GM12878 (cell line): ENCODE results near the gene TUBB1. TPM values are rescaled to one million over a fixed set of nuclear protein-coding genes. Genes with fewer than 3 reads are reported as not detected.

Source experiments
- ATAC-seq: fragments of 200-7000 bp; cut with Tn5 transposase; 3 replicates; pipeline ENCODE4 v1.9.1; 2020; ENCODE audit warnings: mild to moderate bottlenecking, moderate library complexity
- BruUV-seq: library from RNA; stranded (reverse); fragments of 400-500 nt; replicated peaks from 2 replicates; lab custom pipeline; 2021; lab: Mats Ljungman, UMichigan
- CTCF ChIA-PET: fragments of 300-600 bp; sonication (Branson Sonifier 250); formaldehyde crosslinking; extraction: SDS; loops from one replicate; lab custom pipeline; 2021; ENCODE audit warnings: inconsistent platforms; lab: Yijun Ruan, JAX
- POLR2A ChIA-PET: fragments of 350-600 bp; formaldehyde crosslinking; extraction: SDS; loops from one replicate; lab custom pipeline; 2021; ENCODE audit warnings: inconsistent platforms; lab: Charles Lee
- RAD21 ChIA-PET: fragments of 300-600 bp; sonication (Branson Sonifier 250); formaldehyde crosslinking; loops from one replicate; lab custom pipeline; 2023; ENCODE audit warnings: antibody characterized with exemption; ENCODE audit not compliant: unreplicated experiment; lab: Charles Lee
- SMC1A ChIA-PET: fragments of 300-600 bp; sonication (Branson Sonifier 250); formaldehyde crosslinking; loops from one replicate; lab custom pipeline; 2023; ENCODE audit not compliant: unreplicated experiment, uncharacterized antibody; lab: Charles Lee
- DNase-seq: peaks from one replicate; pipeline ENCODE4 v3.0.0-alpha.2; 2011; ENCODE audit warnings: low read depth, low spot score
- FAIRE-seq: peaks from 3 replicates; lab custom pipeline; 2011; peaks lifted over from hg19 to GRCh38; lab: Jason Lieb, UNC
- H2AFZ ChIP-seq: 2 replicates; pipeline ENCODE4 v1.6.0; 2011; ENCODE audit warnings: low read depth, low read length, control low read depth; ENCODE audit not compliant: control insufficient read depth
- H3K27ac ChIP-seq: 2 replicates; pipeline ENCODE4 v1.5.1; 2011; ENCODE audit warnings: control low read depth; ENCODE audit not compliant: control insufficient read depth, insufficient read depth
- H3K27me3 ChIP-seq, 2 experiments: replicated peaks in 1 of 2; 2 replicates each; pipeline versions ENCODE4 v1.6.0 to v1.6.1; 2011; ENCODE audit warnings: low read length in 1 of 2; ENCODE audit not compliant: control insufficient read depth in 2 of 2, insufficient read depth in 2 of 2
- H3K36me3 ChIP-seq, 2 experiments: 2 replicates each; pipeline ENCODE4 v1.5.1; 2011; ENCODE audit warnings: low read length in 1 of 2; ENCODE audit not compliant: control insufficient read depth in 2 of 2, insufficient read depth in 2 of 2
- H3K4me1 ChIP-seq: 2 replicates; pipeline ENCODE4 v1.6.1; 2011; ENCODE audit warnings: mild to moderate bottlenecking, low read length, moderate library complexity, mixed read lengths; ENCODE audit not compliant: control insufficient read depth, insufficient read depth
- H3K4me2 ChIP-seq: 2 replicates; pipeline ENCODE4 v1.6.0; 2011; ENCODE audit warnings: control low read depth; ENCODE audit not compliant: control insufficient read depth, insufficient read depth
- H3K4me3 ChIP-seq: fragments of 200-600 bp; sonication (generic); 2 replicates; pipeline ENCODE4 v1.5.1; 2016
- H3K79me2 ChIP-seq: 2 replicates; pipeline ENCODE4 v1.6.0; 2011; ENCODE audit warnings: low read length; ENCODE audit not compliant: control insufficient read depth, insufficient read depth
- H3K9ac ChIP-seq: 2 replicates; pipeline ENCODE4 v1.8.0; 2011; ENCODE audit warnings: low read length, control low read depth, mixed read lengths; ENCODE audit not compliant: control insufficient read depth, insufficient read depth
- H3K9me3 ChIP-seq: replicated peaks from 3 replicates; pipeline ENCODE4 v1.5.1; 2011; ENCODE audit warnings: mild to moderate bottlenecking, low read length; ENCODE audit not compliant: control insufficient read depth, insufficient read depth
- H4K20me1 ChIP-seq: 2 replicates; pipeline ENCODE4 v1.6.0; 2011; ENCODE audit not compliant: control insufficient read depth, insufficient read depth
- EED ChIP-seq: sonication (generic); IDR thresholded peaks from 2 replicates; pipeline ENCODE4 v1.6.1; 2016; ENCODE audit warnings: antibody characterized with exemption, low read depth
- EGR1 ChIP-seq, 2 experiments: IDR thresholded peaks; 1 replicate in 1 of 2; 2 replicates in 1 of 2; pipeline ENCODE4 v1.6.1; 2011 to 2012; ENCODE audit warnings: low read depth in 2 of 2, low read length in 2 of 2, borderline replicate concordance in 1 of 2, mild to moderate bottlenecking in 1 of 2, moderate library complexity in 1 of 2
- ETV6 ChIP-seq, 2 experiments: fragments of 450-650 bp in 1 of 2; IDR thresholded peaks in 1 of 2; conservative IDR thresholded peaks in 1 of 2; 2 replicates each; pipeline ENCODE4 v1.6.1; 2014; ENCODE audit warnings: antibody characterized with exemption in 1 of 2, borderline replicate concordance in 1 of 2, low read depth in 1 of 2, mild to moderate bottlenecking in 1 of 2, moderate library complexity in 1 of 2
- EZH2 ChIP-seq: IDR thresholded peaks from 2 replicates; pipeline ENCODE4 v1.6.1; 2012; ENCODE audit warnings: low read depth, mild to moderate bottlenecking, control low read depth, inconsistent platforms, low read length, borderline replicate concordance; ENCODE audit not compliant: control insufficient read depth
- FOXM1 ChIP-seq: IDR thresholded peaks from 2 replicates; pipeline ENCODE4 v1.6.1; 2012; ENCODE audit warnings: low read depth, mild to moderate bottlenecking, inconsistent platforms, low read length, moderate library complexity
- PAX8 ChIP-seq: fragments of 450-650 bp; IDR thresholded peaks from 2 replicates; pipeline ENCODE4 v1.6.1; 2017; ENCODE audit warnings: mild to moderate bottlenecking, moderate library complexity
- PRDM15 ChIP-seq: fragments of 450-650 bp; formaldehyde crosslinking; IDR thresholded peaks from 2 replicates; pipeline ENCODE4 v1.4.0; 2020; ENCODE audit warnings: mild to moderate bottlenecking, moderate library complexity
- RAD51 ChIP-seq: fragments of 450-650 bp; IDR thresholded peaks from 2 replicates; pipeline ENCODE4 v1.6.1; 2016; ENCODE audit warnings: moderate library complexity, mild to moderate bottlenecking, inconsistent platforms
- RB1 ChIP-seq: fragments of 450-650 bp; formaldehyde crosslinking; IDR thresholded peaks from 2 replicates; pipeline ENCODE4 v1.6.1; 2017; ENCODE audit warnings: mild to moderate bottlenecking, borderline replicate concordance
- SPI1 ChIP-seq: IDR thresholded peaks from 2 replicates; pipeline ENCODE4 v1.6.1; 2011; ENCODE audit warnings: low read depth, mild to moderate bottlenecking, low read length, moderate library complexity, borderline replicate concordance; ENCODE audit not compliant: insufficient read depth
- SREBF1 ChIP-seq: IDR thresholded peaks from 2 replicates; pipeline ENCODE4 v1.6.1; 2012; ENCODE audit warnings: mild to moderate bottlenecking, low read length
- ZNF687 ChIP-seq: fragments of 450-650 bp; IDR thresholded peaks from 2 replicates; pipeline ENCODE4 v1.6.1; 2017; ENCODE audit warnings: mild to moderate bottlenecking, moderate library complexity
- WGBS: methylation state at CpG from one replicate; pipeline ENCODE4 v1.1.6; 2016; ENCODE audit warnings: low lambda C conversion rate; ENCODE audit not compliant: insufficient replicate concordance, insufficient coverage; ENCODE audit errors: missing lambda C conversion rate; 5-methylcytosine and 5-hydroxymethylcytosine counted together
- in situ Hi-C: fragments of 300-500 bp; cut with MboI; formaldehyde crosslinking; loops from 9 replicates; pipeline ENCODE4 v1.14.3; 2018; ENCODE audit warnings: mixed read lengths
- intact Hi-C: fragments of 100-400 bp; cut with micrococcal nuclease; formaldehyde crosslinking; loops from one replicate; pipeline ENCODE4 v1.14.2; 2022; ENCODE audit not compliant: unreplicated experiment
- polyA plus RNA-seq, 11 experiments: library from polyadenylated mRNA; depleted of rRNA in 4 of 11; unstranded in 6 of 11; stranded (reverse) in 5 of 11; fragments of >200 nt; fragmentation: Nextera tagmentation in 4 of 11; fragmentation: Illumina TruSeq in 1 of 11; extraction: Ambion mirVana in 4 of 11; extraction: Trizol in 1 of 11; gene quantifications; 1 replicate in 1 of 11; 2 replicates in 10 of 11; pipeline versions ENCODE4 v1.2.1 to v1.2.3, GENCODE V29; 2011 to 2016; ENCODE audit warnings: inconsistent platforms in 2 of 11, missing spikeins in 2 of 11, low read depth in 1 of 11
- total RNA-seq, 4 experiments: library from RNA; depleted of rRNA in 3 of 4; stranded (reverse); fragments of >200 nt in 3 of 4; fragmentation: Illumina TruSeq in 1 of 4; extraction: Trizol in 1 of 4; gene quantifications; 2 replicates each; pipeline versions ENCODE4 v1.2.1 to v1.2.3, GENCODE V29; 2013 to 2021

TUBB1 gene
- total and polyA plus RNA-seq, 10 of the 15 experiments (the other 5 are each of a cell fraction or from before 2014, with no cell fraction given) = 0.02 to 0.20 (median 0.06) TPM; not detected in 3

GRCh38 chr20:59044796-59045195 lies 25.6 kb downstream of the TUBB1 start:
- no peak for FAIRE-seq
- no peak overlapping the region for H3K4me2 ChIP-seq
- ChIA-PET POLR2A (interaction anchor here (0.5 kb wide), 1 partner anchor 184 kb away, joined by 3 read pairs; no protein-coding TSS in a partner anchor), RAD21 (no interaction called here), SMC1A (no interaction called here), CTCF (interaction anchor here (1.5 kb wide), 1 partner anchor 12 kb away, joined by 5 read pairs; no protein-coding TSS in a partner anchor)
- intact Hi-C loops = no loop called here
- no peaks in the 10 kb centered on the region for H3K9me3 ChIP-seq
- no peaks in the 10 kb centered on the region; a peak in 1 of 4 replicates for H3K27me3 ChIP-seq
- peaks cover 31% of the 10 kb centered on the region for H3K79me2 ChIP-seq
- no peak for ATAC-seq
- H3K4me1 ChIP-seq = peaks cover 13% of the 10 kb centered on the region
- H3K36me3 ChIP-seq = peaks cover 0 to 3% of the 10 kb centered on the region in 2 experiments; a peak in 1 of 4 replicates
- H4K20me1 ChIP-seq = no peaks in the 10 kb centered on the region; the same call in 1 of the 2 replicates
- WGBS = 94% methylated on average over 3 of the region's 3 CpGs
- in situ Hi-C loops = loop anchor here (10.0 kb wide), 1 partner anchor 390 kb away; the partner anchor contains the start of gene STX16
- BruUV-seq = no TSS peak
- no peak overlapping the region for H3K4me3 ChIP-seq
- H3K27ac ChIP-seq = no peak overlapping the region
- H2AFZ ChIP-seq = no peak overlapping the region
- no peak for DNase-seq
- no peak overlapping the region for H3K9ac ChIP-seq
- TF ChIP-seq SPI1 = no peak
- TF ChIP-seq ETV6 (conservative IDR thresholded peaks at IDR 0.05 in 1 of 2, IDR thresholded peaks at IDR 0.05 in 1 of 2; ENCODE audit: borderline replicate concordance in 1 of 2, low read depth in 1 of 2) = no peak
- no peak for TF ChIP-seq PAX8
- TF ChIP-seq SREBF1 = no peak
- no peak for TF ChIP-seq RB1
- TF ChIP-seq PRDM15 = no peak
- TF ChIP-seq RAD51 = no peak
- TF ChIP-seq EZH2 = no peak
- no peak for TF ChIP-seq ZNF687
- no peak for TF ChIP-seq EED
- TF ChIP-seq EGR1 (IDR thresholded peaks at IDR 0.05; ENCODE audit: borderline replicate concordance in 1 of 2, low read depth in 2 of 2, low read length in 2 of 2) = no peak
- TF ChIP-seq FOXM1 = no peak
